ENCODE results near the gene MAPK8IP3. TPM values are rescaled to one million over a fixed set of nuclear protein-coding genes. Genes with fewer than 3 reads are reported as not detected.

Gene MAPK8IP3
- total and polyA plus RNA-seq, 9 of the 15 experiments (the other 6 are each of a cell fraction or from before 2014, with no cell fraction given) = 0.17 to 58.7 (median 16.7) TPM

DNA sequence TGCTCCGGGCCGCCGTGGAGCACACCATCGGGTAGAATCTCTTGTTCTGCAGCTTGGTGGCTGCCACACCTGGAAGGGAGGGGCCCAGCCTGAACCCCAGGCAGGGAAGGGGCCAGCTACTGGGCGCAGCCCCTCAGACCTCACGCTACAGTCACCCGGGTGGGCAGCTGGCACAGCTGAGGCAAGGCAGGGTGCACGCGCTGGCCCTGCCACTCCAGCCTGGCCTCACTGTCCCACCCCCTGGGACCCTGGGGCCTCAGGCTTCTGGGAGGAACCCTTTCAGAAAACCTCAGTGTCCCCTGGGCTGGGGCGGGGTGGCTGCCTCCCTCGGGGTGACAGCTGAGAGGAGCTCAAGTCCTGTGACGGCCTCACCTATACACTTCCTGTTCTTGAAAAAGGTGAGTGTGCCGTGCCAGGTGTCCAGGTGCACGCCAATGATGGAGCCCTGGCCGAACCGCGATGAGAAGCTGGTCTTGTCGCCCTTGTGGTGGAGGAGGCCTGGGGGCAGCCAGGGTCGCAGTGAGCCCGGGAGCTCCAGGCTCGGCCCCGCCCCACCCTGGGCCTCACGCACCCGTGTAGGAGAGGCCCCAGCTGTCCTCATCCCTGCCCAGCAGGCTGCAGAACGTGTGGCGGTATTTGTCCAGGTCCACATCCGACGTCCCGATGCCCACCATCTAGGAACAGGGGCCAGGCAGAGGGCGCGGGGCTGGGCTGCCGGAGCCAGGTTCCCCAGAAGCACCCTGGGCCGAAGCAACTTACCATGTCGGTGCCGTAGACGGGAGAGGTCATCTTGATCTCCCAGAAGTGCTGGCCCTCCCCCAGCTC is 71.6 kb downstream of the MAPK8IP3 start:
- H3K9me1 ChIP-seq (ENCODE audit: control insufficient read depth, insufficient read depth, low read length) = peaks cover 2% of the 10 kb centered on the region

More for the DNA sequence above, 71.6 kb downstream of the MAPK8IP3 start:
- H3K4me2 ChIP-seq (ENCODE audit: insufficient read depth, low read length) = no peak overlapping the region
- WGBS (ENCODE audit: insufficient coverage, low coverage, missing lambda C conversion rate) = 75% methylated on average over 21 of the region's 36 CpGs
- in situ Hi-C loops (cut with MboI) (no loop called here), intact Hi-C loops (cut with micrococcal nuclease) (no loop called here)
- ChIA-PET CTCF (ENCODE audit: low intra/inter-chr PET ratio) (no interaction called here), POLR2A (interaction anchor here (0.5 to 1.4 kb wide), 8 partner anchors 15 to 1344 kb away, joined by 3 to 8 read pairs (median 3); partner anchors contain the start of genes ECI1, MSRB1 and RPS2)
- H3K4me3 ChIP-seq = no peak overlapping the region
- peaks cover 33% of the 10 kb centered on the region for H3K79me2 ChIP-seq (ENCODE audit: control insufficient read depth, insufficient read depth, low read length)
- no peak overlapping the region for H2AFZ ChIP-seq (ENCODE audit: low read depth, low read length)
- H3K36me3 ChIP-seq (ENCODE audit: control insufficient read depth, insufficient read depth, low read length) = peaks cover 52% of the 10 kb centered on the region; the same call in 2 of the 3 replicates
- DNase-seq (ENCODE audit: extremely low read depth in 1 of 4, low spot score in 3 of 4) (no peak), FAIRE-seq (no peak), ATAC-seq (no peak)
- TF ChIP-seq POLR2A (conservative IDR thresholded peaks at IDR 0.05) (peak; percentile 57), RBFOX2 (IDR thresholded peaks at IDR 0.05; ENCODE audit: low read depth, low read length) (peak; percentile 40; the same call in 1 of the 2 replicates), ZNF134 (CRISPR knock-in tag; conservative IDR thresholded peaks at IDR 0.05) (no peak), GTF2A2 (tag; IDR thresholded peaks at IDR 0.05) (no peak), SUPT5H (IDR thresholded peaks at IDR 0.05) (peak; percentile 24; the same call in 1 of the 2 replicates), EGR1 (conservative IDR thresholded peaks at IDR 0.05) (no peak), POLR2G (IDR thresholded peaks at IDR 0.05; ENCODE audit: low read depth, low read length) (peak; percentile 77), FIP1L1 (IDR thresholded peaks at IDR 0.05; ENCODE audit: low read depth, low read length, poor library complexity, severe bottlenecking) (peak; percentile 40), TFAP4 (CRISPR knock-in tag; IDR thresholded peaks at IDR 0.05; ENCODE audit: borderline replicate concordance) (peak; percentile 38), CBX1 (IDR thresholded peaks at IDR 0.05; ENCODE audit: low read depth) (0 out of 2 replicates have a peak, but pooled peaks have one; percentile 21)
- TF ChIP-seq, protein P1, sequence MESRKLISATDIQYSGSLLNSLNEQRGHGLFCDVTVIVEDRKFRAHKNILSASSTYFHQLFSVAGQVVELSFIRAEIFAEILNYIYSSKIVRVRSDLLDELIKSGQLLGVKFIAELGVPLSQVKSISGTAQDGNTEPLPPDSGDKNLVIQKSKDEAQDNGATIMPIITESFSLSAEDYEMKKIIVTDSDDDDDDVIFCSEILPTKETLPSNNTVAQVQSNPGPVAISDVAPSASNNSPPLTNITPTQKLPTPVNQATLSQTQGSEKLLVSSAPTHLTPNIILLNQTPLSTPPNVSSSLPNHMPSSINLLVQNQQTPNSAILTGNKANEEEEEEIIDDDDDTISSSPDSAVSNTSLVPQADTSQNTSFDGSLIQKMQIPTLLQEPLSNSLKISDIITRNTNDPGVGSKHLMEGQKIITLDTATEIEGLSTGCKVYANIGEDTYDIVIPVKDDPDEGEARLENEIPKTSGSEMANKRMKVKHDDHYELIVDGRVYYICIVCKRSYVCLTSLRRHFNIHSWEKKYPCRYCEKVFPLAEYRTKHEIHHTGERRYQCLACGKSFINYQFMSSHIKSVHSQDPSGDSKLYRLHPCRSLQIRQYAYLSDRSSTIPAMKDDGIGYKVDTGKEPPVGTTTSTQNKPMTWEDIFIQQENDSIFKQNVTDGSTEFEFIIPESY (CRISPR knock-in tag; IDR thresholded peaks at IDR 0.05) = peak; percentile 39; the same call in 1 of the 2 replicates
- H4K20me1 ChIP-seq (replicated peaks; ENCODE audit: control insufficient read depth, insufficient read depth, low read length) = peaks cover 3% of the 10 kb centered on the region; the same call in 1 of the 2 replicates
- no peaks in the 10 kb centered on the region for H3K9me3 ChIP-seq (replicated peaks; ENCODE audit: control insufficient read depth, insufficient read depth, low read depth, low read length)
- no TSS peak for BruUV-seq (replicated peaks)
- H3K4me1 ChIP-seq (replicated peaks in 1 of 2; ENCODE audit: control insufficient read depth in 2 of 2, insufficient read depth in 2 of 2, low read length in 2 of 2) = peaks cover 9 to 91% of the 10 kb centered on the region in 2 experiments; a peak in 4 of 5 replicates
- no peak overlapping the region for H3K27ac ChIP-seq (ENCODE audit: extremely low read depth, low read depth, low read length)
- no peaks in the 10 kb centered on the region for H3K27me3 ChIP-seq (ENCODE audit: control insufficient read depth in 2 of 2, insufficient read depth in 2 of 2, low read length in 2 of 2)
- peak overlapping the region in 1 of 2 experiments; percentile 81; a peak in 2 of 4 replicates for H3K9ac ChIP-seq (ENCODE audit: insufficient read depth in 1 of 2, low read depth in 2 of 2, low read length in 2 of 2)
